Stimulated activated CD4-positive, alpha-beta T cell treated with anti-CD3 and anti-CD28 coated beads, Interleukin-4, amount 100 ng/mL, for 4 hours (primary cell): ENCODE measurements around the gene NT5DC3.

ENCODE experiments used
- DNase-seq, 2 experiments: peaks; one replicate each; pipeline ENCODE4 v3.0.0-alpha.2; 2020

NT5DC3 gene

DNA sequence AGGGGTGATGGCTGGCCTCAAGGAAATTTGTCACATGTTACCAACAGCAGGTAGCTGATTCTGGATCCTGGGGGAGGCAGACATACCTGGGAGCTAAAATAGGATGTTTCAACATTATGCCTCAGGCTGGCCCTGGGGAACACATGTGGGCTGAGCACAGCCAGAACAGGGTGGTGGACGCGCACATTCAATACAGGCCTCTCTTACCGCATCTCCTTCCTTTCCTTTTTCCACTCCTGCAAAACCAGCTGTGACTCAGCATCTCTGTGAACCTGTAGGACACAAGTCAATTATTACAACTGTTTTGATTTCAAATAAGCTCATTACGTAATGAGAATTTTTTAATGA lies 61.0 kb downstream of the NT5DC3 start:
- no peak for DNase-seq

GRCh38 chr12:103779410-103780092 lies 61.5 kb downstream of the NT5DC3 start:
- no peak for DNase-seq

DNA sequence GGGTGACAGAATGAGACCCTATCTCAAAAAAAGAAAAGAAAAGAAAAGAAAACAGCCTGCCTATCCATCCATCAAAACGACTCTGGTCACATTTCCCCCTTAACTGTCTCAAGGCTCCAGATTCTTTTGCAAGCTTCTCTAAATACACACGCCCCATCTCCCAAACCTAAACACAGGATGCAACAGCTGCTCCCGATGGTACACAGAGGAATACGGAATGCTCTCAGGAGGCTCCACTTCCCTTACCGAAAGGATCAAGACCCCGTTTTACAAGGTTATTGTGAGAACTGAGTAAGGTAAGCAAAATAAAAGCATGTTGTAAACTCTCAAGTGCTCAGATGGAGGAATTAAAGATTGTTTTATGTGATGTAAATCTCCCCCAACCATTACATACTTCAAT lies 62.3 kb downstream of the NT5DC3 start:
- DNase-seq, result no peak

GRCh38 chr12:103774977-103775560 lies 66.0 kb downstream of the NT5DC3 start:
- no peak for DNase-seq

- no peak for DNase-seq
Measured at GRCh38 chr12:103773109-103773910, 67.7 kb downstream of the NT5DC3 start.

DNA sequence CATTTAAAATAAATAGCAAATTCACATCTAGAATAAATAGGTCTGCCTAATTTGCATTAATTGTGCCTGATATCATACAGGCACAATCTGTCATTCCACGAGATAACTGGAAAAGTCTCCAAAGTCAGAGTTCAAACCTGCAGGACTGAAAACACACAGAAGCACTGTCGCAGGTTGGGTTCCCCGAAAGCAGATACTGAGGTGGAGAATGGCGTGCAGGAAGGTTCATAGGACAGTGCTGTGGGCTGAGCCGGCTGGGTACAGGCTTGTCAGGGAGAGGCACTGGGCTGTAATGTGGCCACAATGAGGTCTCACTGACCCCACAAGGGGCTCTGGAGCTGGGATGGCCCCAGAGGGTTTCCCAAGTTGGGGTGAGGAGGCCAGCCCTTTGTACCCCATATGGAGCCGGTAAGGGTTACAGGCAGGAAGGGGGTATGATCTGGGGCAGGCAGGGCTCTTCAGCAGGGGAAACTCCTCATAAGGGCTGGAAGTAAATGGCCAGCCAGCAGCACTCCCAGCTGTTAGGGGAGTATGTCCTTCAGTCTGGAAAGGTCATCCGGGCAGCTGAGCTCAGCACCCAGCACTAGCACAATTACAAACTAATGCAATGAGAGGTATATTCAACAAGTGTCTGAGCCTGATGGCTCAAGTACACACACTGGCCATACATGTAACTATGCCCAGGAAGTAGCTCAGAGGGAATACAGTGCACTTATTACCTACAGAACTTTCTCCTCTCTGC lies 68.5 kb downstream of the NT5DC3 start:
- no peak for DNase-seq

GRCh38 chr12:103771466-103771865 lies 69.6 kb downstream of the NT5DC3 start:
- no peak for DNase-seq

DNA sequence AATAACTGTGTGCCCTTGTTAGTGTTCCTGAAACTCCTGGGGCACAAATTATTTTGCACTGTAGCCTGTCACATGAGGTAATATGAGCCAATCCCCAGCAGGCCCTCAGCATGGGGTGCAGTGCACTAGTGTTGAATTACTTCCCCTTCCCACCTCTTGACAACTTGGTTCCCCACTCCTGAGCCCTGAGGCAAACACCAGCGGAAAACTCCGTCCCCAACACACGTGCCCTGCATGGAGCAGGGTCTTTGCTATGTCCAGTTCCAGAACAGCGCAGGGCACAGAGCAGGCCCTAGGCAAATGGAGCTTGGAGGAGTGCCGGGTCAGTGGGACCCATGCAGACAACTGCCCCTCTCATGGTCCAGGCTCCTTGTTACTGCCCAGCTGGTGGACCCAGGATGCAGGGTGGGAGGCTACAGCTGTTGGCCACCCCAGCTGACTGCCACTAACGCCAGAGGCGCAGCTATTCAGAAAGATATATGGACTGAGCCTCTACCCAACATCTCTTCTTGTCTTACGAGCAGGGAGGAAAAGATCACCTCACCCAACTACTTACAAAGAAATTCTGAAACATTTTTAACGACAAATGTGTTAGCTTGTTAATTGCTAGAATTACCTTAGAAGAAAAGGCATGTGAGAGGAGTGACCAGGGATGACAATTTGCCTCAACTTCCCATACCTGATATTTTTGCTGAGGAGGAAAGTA lies 71.6 kb downstream of the NT5DC3 start:
- DNase-seq, result no peak

DNA sequence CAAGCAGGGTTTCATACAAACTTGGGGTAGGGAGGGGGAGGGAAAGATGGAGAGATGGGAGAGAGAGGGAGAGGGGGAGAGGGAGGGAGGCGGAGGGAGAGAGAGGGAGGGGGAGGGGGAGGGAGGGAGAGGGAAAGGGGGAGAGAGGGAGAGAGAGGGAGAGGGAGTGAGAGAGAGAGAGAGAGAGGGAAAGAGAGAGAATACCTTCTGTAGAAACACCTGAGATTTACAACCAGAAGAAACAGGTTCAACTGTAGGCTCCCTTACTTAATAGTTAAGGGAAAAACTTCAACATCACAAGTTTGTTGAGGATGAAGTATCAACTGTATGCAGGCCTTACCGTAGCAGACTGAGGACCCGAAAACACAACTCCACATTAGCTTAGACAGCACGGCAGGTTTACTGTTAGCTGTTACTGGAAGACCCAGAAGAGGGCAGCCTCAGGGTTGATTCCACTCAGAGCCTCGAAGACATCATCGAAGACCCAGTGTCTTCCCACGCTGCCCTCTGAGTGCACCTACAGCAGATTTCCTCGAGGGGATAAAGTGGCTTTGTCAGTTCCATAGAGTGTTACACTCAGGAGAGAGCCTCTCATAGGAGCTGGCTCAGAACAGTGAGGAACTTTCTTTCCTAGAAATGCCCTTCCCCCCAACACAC lies 72.4 kb downstream of the NT5DC3 start:
- DNase-seq, result no peak

GRCh38 chr12:103766028-103766427 lies 75.0 kb downstream of the NT5DC3 start:
- no peak for DNase-seq

- no peak for DNase-seq
Measured at GRCh38 chr12:103765322-103765721, 75.7 kb downstream of the NT5DC3 start.

DNA sequence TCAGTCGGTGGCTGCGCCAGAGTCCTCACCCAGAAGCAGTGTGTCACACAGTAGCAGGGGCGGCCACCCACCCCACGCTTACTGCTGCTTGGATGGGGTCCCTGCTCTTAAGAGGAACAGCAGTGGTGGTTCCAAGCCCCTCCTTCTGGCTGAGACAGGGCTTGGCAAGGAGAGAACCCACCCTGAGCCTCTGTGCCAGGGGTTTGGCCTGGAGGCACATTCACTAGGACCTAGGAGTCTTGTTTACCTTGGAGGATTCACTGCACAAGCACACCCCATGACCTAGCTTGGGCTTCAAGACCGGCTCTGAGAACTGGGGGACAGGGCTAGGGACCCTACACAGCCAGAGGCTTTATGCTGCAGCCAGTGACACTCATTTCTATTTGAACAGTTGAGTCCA lies 78.6 kb downstream of the NT5DC3 start:
- DNase-seq, result no peak

DNA sequence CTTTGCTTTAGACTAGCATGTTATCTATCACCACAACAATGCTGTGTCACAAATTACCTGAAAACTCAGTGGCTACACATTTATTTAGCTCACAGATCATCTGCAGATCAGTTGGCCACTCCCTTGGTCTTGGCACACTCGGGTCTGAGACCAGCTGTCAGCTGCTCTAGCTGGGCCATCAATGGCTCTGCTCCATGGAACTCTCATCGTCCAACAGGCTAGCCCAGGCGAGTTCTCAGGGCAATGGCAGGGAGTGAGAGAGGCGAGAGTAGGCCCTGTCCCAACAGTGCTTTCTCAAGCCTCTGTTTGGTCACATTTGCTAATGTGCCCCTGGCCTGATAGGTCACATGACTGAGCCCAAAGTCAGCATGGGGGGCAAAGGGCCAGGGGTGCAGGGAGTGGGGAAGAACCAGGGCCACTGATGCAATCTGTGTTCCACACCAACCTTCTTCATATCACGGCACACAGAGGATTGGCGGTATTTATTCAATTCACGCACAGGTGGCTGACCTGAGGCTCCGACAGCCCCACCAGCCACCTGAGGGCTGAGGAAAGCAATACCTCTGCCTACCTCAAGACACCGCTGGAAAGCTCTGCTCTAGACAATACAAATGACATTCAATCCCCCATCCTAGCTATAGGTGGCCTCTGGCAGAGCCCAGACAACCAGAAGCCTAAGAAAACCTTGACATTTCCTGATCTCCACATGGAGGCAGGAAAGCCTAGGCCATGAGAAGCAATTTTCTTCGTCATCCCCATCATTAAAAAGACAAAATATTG lies 82.5 kb downstream of the NT5DC3 start:
- DNase-seq, result no peak

GRCh38 chr12:103757248-103757647 lies 83.8 kb downstream of the NT5DC3 start:
- no peak for DNase-seq

GRCh38 chr12:103756443-103756842 lies 84.6 kb downstream of the NT5DC3 start:
- DNase-seq, result no peak

- no peak for DNase-seq
Measured at GRCh38 chr12:103755425-103755824, 85.6 kb downstream of the NT5DC3 start.

- no peak for DNase-seq
Measured at GRCh38 chr12:103751600-103751999, 89.4 kb downstream of the NT5DC3 start.

DNA sequence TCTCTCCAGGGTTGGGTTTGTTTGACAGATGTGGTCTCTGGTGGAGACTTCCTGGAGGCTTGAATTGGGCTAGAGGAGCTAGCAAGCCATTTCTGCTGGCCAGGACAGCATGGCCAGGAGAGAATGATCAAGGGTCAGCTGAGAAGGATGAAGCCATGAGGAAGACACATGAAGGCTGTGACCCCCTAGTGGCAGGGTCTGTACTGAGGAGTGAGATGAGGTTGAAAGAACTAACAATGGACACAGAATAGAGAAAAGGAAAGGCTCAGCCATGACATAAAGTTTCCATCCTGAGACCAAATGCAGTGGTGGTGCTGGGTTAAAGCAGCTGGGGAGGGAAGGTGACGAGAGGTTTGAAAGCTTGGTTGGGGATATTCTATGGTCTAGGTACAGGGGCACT lies 89.9 kb downstream of the NT5DC3 start:
- DNase-seq, result no peak

GRCh38 chr12:103748875-103749274 lies 92.2 kb downstream of the NT5DC3 start:
- DNase-seq, result no peak

- DNase-seq, result no peak
Measured at GRCh38 chr12:103748002-103748401, 93.0 kb downstream of the NT5DC3 start.

DNA sequence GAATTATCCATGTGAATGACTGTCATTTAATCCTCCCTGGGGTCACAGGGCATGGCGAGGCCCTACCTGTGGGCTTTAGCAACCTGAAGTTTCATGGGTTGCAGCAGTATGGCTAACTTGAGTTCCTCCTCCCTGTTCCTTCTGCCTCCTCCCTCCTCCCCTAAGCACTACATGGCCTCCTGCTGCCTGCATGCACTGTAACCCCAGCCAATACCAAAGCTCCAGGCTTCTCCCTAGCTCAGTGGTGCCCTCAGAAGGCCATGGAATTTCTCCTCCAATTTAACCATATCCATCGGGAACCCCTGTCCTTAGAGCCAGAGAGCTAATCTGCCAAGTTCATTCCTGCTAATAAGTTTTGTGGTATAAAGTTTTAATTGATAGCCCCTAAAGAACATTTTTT lies 95.1 kb downstream of the NT5DC3 start:
- no peak for DNase-seq

DNA sequence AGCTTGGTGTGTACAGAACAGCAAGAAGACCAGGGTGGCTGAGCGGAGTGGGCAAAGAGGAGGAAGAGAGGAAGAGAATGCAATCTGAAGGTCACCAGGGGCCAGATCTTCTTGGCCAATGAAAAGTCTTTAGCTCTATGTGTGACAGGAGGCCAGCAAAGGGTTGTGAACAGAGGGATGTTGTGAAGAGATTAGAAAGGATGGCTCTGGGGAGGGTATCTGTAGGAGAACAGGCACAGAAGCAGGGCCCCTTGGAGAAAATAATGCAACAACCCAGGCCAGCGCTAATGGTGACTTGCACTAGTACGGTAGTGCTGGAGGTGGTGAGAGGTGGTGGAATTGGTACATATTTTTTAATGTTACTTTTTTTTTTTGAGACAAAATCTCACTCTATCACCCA lies 97.2 kb downstream of the NT5DC3 start:
- no peak for DNase-seq
